NCI-H2107 (cell line): ENCODE measurements around the gene FNDC3A.
"Not testable (repeated sequence)": the region's sequence is repeated elsewhere in the genome, so short reads cannot be mapped to it uniquely, and the experiment has no call there.

Source experiments
- DNase-seq: peaks from one replicate; lab custom pipeline; 2025; lab: John Stamatoyannopoulos, UW

Gene FNDC3A

GRCh38 chr13:49030213-49030612 lies 54.5 kb downstream of the FNDC3A start:
- no peak for DNase-seq

DNA sequence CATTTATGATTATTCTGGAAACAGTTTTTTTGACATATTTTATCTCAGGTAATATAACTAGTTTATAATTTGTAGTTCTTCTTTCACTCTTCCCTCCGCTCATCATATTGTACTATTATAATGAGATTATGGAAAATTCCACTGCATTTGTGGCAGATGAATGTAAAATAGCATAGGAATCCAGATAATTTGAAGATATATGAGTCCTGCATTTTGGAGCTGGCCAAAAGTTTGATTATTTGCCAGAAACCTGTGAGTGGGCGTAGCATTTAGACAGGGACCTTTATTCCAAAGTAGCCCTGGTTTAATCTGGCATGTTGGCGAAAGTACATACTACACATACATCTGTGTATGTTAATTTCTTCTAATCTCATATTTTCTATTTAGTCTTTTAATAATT lies 65.2 kb downstream of the FNDC3A start:
- DNase-seq: no peak

- no peak for DNase-seq
Observed at GRCh38 chr13:49042476-49042875, 66.8 kb downstream of the FNDC3A start.

DNA sequence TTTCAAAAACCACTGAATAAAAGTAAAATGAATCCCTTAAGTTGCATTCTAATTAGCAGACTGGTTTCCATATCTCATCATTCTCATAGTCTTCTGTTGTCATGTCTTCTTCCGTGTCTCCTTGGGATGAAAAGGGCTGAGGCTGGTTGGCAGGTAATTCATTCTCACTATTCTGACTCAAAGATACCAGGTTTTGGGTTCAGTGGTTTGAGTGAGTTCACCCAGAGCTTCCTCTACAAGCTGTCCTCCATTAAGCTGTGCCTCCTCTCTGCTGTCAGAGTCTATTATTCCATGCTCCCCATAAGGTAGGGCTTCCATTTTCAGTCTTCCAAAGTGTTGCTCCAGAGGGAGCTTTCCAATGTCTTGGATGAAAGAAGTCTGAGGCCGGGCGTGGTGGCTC lies 68.3 kb downstream of the FNDC3A start:
- DNase-seq: no peak

- DNase-seq: no peak
Observed at GRCh38 chr13:49044836-49045235, 69.1 kb downstream of the FNDC3A start.

DNA sequence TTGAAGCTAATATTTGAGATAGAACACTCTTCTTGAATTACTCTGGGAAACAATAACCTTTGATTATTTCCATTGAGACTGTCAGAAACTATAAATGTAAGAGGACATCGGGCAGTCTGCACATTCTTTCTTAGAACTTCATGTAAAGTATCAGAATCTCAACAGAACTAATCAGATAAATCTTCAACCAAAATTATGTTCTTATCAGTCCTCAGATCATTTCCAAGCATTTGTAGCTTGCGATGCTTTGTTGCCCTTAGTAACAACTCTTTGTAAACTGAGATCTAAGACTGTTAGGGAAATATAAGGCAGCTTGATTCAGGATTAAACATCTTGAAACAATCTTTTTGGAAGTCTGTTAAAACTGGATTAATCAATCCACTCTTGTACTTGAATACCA lies 70.3 kb downstream of the FNDC3A start:
- DNase-seq: no peak

DNA sequence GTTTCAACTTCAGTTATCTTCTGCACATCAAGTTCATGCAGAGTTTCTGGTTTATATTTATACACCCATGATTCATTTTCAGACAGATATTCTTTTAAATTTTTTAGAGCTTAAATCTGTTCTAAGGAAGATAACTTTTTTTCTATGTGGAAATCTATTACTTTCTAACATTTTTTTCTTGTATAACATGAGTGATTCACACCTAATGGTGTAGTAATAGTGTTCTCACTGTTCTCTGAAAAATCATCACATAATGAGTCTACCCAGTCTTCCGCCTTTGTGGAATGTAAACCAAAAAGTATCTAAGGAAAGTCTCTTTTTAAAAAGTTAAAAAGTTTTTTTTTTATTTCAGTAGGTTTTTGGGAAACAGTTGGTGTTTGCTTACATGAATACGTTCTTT lies 70.8 kb downstream of the FNDC3A start:
- DNase-seq: no peak

DNA sequence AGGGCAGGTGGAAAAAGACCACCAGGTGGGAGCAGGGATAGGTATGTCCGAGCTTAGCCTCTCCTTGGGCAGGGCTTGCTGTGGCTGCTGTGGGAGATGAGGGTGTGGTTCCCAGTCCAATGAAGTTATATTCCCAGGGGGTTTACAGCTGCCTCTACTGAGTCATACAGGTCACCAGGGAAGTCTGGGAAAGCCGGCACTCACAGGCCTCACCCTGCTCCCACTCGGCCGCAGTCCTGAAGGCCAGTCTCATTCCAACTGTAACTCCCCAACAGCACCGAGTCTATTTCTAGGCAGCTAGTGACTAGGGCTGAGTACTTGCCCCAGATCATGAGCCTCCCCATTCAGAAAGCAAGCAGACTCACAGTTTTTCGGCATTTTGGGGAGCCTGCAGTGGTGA lies 77.1 kb downstream of the FNDC3A start:
- DNase-seq: no peak

- no peak for DNase-seq
Observed at GRCh38 chr13:49053215-49053614, 77.5 kb downstream of the FNDC3A start.

DNA sequence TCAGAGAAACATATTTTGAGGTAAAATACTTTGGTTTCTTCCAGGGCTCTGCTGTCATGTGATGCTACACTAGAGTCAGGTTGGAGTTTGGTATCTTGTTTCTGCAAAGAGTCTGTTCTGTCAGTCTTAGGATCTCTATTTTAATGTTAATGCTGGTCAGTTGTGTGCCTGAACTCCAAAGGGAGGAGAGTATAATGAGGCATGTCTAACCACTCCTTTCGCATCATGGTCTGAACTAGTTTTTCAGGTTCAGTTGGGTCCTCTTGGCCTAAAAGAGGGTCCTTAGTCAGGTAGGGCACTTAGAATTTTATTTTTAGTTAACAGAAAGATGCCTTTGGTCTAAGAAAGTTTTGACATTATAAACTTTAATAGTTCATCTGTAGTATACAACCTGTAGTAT lies 78.2 kb downstream of the FNDC3A start:
- DNase-seq: no peak

DNA sequence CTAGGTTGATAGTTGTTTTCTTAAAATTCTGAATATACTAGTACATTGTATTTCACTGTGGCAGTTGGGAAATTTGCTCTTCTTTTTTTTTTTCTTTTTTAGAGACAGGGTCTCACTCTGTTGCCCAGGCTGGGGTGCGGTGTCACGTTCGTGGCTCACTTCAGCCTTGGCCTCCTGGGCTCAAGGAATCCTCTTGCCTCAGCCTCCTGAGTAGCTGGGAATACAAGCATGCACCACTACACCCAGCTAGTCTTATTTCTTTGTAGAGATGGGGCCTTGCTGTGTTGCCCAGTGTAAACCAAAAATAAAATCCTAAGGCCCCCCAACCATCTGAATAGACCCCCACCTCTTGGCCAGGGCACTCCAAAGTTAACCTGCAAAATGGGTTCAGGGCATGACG lies 79.3 kb downstream of the FNDC3A start:
- no peak for DNase-seq

DNA sequence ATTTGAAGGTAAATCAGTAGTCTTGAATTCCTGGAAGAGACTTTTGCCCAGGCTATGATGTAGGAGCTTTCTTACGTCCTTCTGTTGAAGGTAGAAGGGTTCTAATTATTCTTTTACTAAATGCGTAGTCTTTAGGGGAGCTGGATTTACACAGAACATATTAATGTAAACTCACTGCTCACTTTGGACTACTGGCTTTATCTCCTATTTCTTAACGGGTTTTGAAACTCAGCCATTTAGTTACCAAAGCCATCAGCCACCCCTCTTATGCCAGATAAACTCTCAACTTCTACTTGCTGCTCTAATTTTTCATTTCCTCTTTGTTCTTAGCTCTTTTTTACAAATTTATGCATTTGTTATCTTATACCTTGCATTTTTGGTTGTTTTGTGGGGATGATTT lies 81.5 kb downstream of the FNDC3A start:
- no peak for DNase-seq

- no peak for DNase-seq
Observed at GRCh38 chr13:49058761-49059160, 83.0 kb downstream of the FNDC3A start.

DNA sequence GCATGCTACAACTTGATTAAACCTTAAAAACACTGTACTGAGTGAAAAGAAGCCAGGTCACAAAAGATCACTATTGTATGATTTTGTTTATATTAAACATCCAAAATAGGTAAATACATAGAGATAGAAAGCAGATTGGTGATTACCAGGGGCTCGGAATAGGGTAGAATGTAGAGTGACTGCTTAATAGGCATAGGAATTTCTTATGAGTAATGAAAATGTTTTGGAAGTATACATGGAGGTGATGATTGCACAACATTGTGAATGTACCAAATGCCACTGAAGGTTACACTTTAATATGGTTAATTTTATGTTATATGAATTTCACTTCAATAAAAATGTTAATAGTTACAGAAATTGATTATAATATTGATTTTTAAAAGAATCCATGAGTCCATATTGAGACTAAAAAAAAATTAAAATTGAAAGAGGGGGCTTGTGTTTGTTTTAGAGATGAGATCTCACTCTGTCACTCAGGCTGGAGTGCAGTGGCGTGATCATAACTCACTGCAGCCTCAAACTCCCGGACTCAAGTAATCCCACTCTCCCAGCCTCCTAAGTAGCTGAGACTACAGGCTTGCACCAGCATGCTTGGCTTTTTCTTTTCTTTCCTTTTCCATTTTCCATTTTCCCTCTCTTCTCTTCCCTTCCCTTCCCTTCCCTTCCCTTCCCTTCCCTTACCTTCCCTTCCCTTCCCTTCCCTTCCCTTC lies 85.1 kb downstream of the FNDC3A start:
- DNase-seq: no peak

- DNase-seq: not testable (repeated sequence)
Observed at GRCh38 chr13:49061388-49061752, 85.7 kb downstream of the FNDC3A start.

GRCh38 chr13:49062297-49062896 lies 86.7 kb downstream of the FNDC3A start:
- no peak for DNase-seq

DNA sequence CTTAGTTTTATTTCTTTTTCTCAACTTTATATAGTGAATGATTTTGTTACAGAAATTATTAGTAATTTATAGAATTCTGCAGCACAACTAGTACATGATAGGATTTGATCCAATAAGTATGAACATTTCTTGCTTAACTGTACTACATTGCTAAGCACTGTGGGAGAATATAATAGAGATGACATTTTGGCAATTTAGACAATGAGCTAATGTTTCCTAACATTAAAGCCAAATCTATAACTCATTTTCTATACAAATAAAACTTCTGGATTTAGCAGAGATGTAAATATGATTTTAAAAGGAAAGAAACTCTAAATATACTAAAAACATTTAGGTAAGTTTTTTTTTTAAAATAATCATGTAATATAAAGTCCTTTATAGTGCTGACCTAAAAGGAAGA lies 87.3 kb downstream of the FNDC3A start:
- no peak for DNase-seq

GRCh38 chr13:49063497-49063896 lies 87.8 kb downstream of the FNDC3A start:
- DNase-seq: no peak

DNA sequence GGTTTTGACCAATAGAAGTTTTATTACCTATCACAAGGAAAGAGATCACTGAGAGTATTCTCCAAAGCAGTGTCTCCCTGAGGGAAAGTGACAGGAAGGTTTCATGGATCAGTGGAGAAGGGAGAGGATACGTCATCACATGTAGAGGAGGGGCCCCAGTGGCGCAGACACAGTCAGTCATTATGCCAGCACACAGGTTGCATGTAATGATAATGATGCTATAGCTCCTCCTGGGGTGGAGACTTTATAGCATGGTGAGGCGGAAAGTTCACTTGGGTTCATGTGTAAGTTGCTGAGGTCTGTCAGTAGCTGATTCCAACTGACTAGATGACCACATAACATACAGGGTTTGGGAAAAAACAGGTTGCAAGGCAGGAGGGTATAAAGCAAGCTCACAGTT lies 88.8 kb downstream of the FNDC3A start:
- no peak for DNase-seq

- DNase-seq: no peak
Observed at GRCh38 chr13:49066856-49067255, 91.1 kb downstream of the FNDC3A start.

DNA sequence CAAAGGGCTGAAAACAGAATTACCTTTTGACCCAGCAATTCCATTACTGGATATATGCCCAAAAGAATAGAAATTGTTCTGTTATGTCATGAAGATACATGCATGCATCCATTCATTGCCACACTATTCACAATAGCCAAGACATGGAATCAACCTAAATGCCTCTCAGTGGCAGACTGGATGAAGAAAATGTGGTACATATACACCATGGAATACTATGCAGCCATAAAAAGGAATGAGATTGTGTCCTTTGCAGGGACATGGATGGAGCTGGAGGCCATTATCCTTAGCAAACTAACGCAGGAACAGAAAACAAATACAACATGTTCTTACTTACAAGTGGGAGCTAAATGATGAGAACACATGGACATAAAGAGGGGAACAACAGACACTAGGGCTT lies 92.8 kb downstream of the FNDC3A start:
- not testable (repeated sequence) for DNase-seq

DNA sequence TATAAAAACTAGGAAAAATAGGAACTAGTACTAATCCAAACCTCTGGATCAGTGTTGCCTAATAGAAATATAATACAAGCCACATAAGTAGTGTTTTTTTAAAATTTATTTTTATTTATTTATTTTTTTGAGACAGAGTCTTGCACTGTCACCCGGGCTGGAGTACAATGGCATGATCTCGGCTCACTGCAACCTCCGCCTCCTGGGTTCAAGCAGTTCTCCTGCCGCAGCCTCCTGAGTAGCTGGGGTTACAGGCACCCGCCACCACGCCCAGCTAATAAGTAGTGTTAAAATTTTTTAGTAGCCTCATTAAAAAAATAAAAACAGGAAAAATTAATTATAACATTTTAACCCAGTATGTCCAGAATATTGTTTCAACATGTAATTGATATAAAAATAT lies 94.3 kb downstream of the FNDC3A start:
- not testable (repeated sequence) for DNase-seq

DNA sequence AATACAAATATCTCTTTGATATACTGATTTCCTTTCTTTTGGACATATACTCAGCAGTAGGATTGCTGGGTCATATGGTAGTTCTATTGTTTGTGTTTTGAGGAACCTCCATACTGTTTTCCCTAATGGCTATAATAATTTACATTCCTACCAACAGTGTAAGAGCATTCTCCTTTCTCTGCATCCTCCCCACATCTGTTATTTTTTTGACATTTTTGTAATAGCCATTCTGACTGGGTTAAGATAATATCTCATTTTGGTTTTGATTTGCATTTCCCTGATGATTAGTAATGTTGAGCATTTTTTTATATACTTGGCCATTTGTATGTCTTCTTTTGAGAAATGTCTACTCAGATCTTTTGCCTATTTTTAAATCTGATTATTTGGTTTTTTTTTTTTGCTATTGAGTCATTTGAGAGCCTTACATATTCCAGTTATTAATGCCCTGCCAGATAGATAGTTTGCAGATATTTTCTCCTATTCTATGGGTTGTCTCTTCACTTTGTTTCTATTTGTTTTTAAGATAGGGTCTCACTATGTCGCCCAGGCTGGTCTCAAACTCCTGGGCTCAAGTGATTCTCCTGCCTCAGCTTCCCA lies 95.7 kb downstream of the FNDC3A start:
- DNase-seq: no peak
